Measurements from ENCODE around the gene EYA4. TPM values are rescaled to one million over a fixed set of nuclear protein-coding genes. Genes with fewer than 3 reads are reported as not detected.

EYA4 gene
- total RNA-seq = not detected in 2 replicates
- not detected in 2 replicates for polyA plus RNA-seq
- polyA plus RNA-seq (2011; cell fraction: cytosol; rRNA removed) = not detected in 2 replicates
- not detected in 2 replicates for polyA plus RNA-seq (2011; cell fraction: nucleus; rRNA removed)
- polyA plus RNA-seq (2012) = not detected in 2 replicates
- not detected in 2 replicates for polyA minus RNA-seq
- polyA minus RNA-seq (2011; cell fraction: cytosol; rRNA and poly(A)+ RNA removed) = 68.5 TPM
- polyA minus RNA-seq (2011; cell fraction: nucleus; rRNA and poly(A)+ RNA removed) = 0.19 and 0.29 TPM in 2 replicates
- percentile 1 among the genes with signal in this experiment for Bru-seq, nascent RNA
- percentile 1 among the genes with signal in this experiment for BruChase-seq, experiment 1, labeled RNA remaining after a 6-hour chase
- percentile 1 among the genes with signal in this experiment for BruChase-seq, experiment 2, labeled RNA remaining after a 2-hour chase
- long read RNA-seq = 0 reads

DNA sequence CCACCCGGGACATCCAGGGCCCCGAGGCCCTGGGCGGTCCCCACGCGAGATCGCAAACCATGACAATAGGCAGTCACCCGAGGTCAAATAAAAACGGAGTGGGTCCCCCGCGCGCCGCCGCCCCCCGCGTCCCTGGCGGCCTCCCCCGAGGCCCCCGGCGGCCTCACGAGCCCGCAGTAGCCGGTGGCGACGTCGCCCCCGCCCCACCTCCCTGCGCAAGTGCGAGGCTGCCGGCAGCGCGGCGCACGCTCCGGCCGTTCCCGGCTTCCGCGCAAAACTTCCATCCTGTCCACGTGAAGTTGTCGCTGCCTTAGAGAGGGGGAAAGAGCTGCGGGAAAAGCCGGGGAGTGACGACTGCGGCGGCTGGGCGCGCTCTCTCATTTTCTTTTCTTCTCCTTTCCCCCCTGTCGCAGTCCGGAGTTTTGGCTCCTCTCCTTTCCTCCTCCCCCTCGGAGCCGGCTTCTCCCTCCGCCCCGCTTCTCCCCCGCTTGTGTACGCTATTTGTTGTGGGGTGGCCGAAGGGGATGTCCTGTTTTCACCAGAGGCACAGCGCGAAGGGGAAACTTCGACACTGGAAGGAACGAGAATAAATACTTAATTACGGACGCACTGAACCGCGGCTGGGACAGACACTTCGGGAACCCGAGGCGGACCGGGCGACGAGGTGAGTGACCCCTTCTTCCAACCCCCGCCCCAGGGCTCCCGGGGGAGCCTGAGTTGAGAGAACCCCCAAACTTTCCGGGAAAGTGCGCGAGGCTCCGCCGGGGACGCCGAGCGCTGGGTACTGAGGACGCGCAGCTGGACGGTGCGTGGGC is at the start of gene EYA4:
TSS of gene EYA4 (plus strand) at position 272 of the 815 bp plus-strand sequence. CDS start 33,424 bp downstream, outside the sequence.
- H3K4me3 ChIP-seq (replicated peaks in 1 of 3; ENCODE audit: insufficient read depth in 1 of 3, low read depth in 1 of 3, low read length in 3 of 3) = peak within 1 kb of the TSS in 2 of 3 experiments; percentile 20 to 26
- H3K4me1 ChIP-seq (ENCODE audit: control insufficient read depth, extremely low read depth, insufficient read depth, low read length) = peaks cover 8% of the 10 kb centered on the region
- dilution Hi-C loops (cut with MboI; ENCODE audit: extremely low pct_ligation_motif_present, low sequenced_read_pairs) = no loop called here
- intact Hi-C loops (cut with micrococcal nuclease) = no loop called here
- TF ChIP-seq FOS (IDR thresholded peaks at IDR 0.05; ENCODE audit: borderline replicate concordance, insufficient read depth, low read length) = no peak
- TF ChIP-seq POLR2A (IDR thresholded peaks at IDR 0.05; ENCODE audit: low read depth, low read length) = no peak
- no peak for TF ChIP-seq JUN (IDR thresholded peaks at IDR 0.05; ENCODE audit: borderline replicate concordance, insufficient read depth, insufficient read length, low read depth)
- TF ChIP-seq, protein P1, sequence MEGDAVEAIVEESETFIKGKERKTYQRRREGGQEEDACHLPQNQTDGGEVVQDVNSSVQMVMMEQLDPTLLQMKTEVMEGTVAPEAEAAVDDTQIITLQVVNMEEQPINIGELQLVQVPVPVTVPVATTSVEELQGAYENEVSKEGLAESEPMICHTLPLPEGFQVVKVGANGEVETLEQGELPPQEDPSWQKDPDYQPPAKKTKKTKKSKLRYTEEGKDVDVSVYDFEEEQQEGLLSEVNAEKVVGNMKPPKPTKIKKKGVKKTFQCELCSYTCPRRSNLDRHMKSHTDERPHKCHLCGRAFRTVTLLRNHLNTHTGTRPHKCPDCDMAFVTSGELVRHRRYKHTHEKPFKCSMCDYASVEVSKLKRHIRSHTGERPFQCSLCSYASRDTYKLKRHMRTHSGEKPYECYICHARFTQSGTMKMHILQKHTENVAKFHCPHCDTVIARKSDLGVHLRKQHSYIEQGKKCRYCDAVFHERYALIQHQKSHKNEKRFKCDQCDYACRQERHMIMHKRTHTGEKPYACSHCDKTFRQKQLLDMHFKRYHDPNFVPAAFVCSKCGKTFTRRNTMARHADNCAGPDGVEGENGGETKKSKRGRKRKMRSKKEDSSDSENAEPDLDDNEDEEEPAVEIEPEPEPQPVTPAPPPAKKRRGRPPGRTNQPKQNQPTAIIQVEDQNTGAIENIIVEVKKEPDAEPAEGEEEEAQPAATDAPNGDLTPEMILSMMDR (IDR thresholded peaks at IDR 0.05; ENCODE audit: extremely low read depth in 1 of 2, insufficient read depth in 1 of 2, low read depth in 1 of 2, low read length in 2 of 2) = no peak
- TF ChIP-seq POLR2AphosphoS5 (IDR thresholded peaks at IDR 0.05; ENCODE audit: insufficient read depth, low read depth, low read length) = no peak
- TF ChIP-seq EZH2 (IDR thresholded peaks at IDR 0.05; ENCODE audit: borderline replicate concordance, low read depth, low read length, severe bottlenecking) = no peak
- no peak for TF ChIP-seq MYC (IDR thresholded peaks at IDR 0.05; ENCODE audit: low read depth, low read length)
- TF ChIP-seq MAX (IDR thresholded peaks at IDR 0.05; ENCODE audit: insufficient read depth, insufficient read length) = no peak
- no peak for TF ChIP-seq GATA2 (IDR thresholded peaks at IDR 0.05; ENCODE audit: insufficient read depth, insufficient read length, low read depth, low read length)
- no peak within 1 kb of the TSS for H3K27ac ChIP-seq (ENCODE audit: insufficient read depth, low read depth, low read length)
- ChIA-PET POLR2A (no interaction called here), CTCF (no interaction called here)
- no peaks in the 10 kb centered on the region for H3K9me3 ChIP-seq (replicated peaks; ENCODE audit: control insufficient read depth, insufficient read depth, low read length)
- H4K20me1 ChIP-seq (replicated peaks; ENCODE audit: control insufficient read depth, extremely low read depth, insufficient read depth, low read length) = no peaks in the 10 kb centered on the region
- peaks cover 42 to 75% of the 10 kb centered on the region in 2 experiments for H3K27me3 ChIP-seq (ENCODE audit: control insufficient read depth in 2 of 2, insufficient read depth in 2 of 2, low read length in 2 of 2)
- no peaks in the 10 kb centered on the region for H3K9me1 ChIP-seq (replicated peaks; ENCODE audit: control insufficient read depth, extremely low read depth, insufficient read depth, low read length)
- no peaks in the 10 kb centered on the region for H3K36me3 ChIP-seq (ENCODE audit: control insufficient read depth in 2 of 2, extremely low read depth in 1 of 2, insufficient read depth in 2 of 2, low read length in 2 of 2)
- FAIRE-seq = no peak
- peak within 1 kb of the TSS; percentile 67 for H3K4me2 ChIP-seq (ENCODE audit: insufficient read depth, low read length)
- H3K79me2 ChIP-seq (ENCODE audit: control insufficient read depth, insufficient read depth, low read length) = no peaks in the 10 kb centered on the region
- BruUV-seq (replicated peaks) = no TSS peak
- DNase-seq (ENCODE audit: low read depth, low spot score) = no peak
- peak within 1 kb of the TSS; percentile 51 for H2AFZ ChIP-seq (ENCODE audit: low read depth, low read length)
- no peak within 1 kb of the TSS for H3K9ac ChIP-seq (replicated peaks; ENCODE audit: extremely low read depth, insufficient read depth, low read length)
